ENCODE results near the gene TCF3.
"Not testable (repeated sequence)": the region's sequence is repeated elsewhere in the genome, so short reads cannot be mapped to it uniquely, and the experiment has no call there.

The TCF3 gene

GRCh38 chr19:1672769-1673644, 20.6 kb upstream of the TCF3 start:
- DNase-seq (ENCODE audit: low spot score), result no peak

- DNase-seq (ENCODE audit: low spot score), result no peak
Measured at GRCh38 chr19:1672038-1672768, 19.8 kb upstream of the TCF3 start.

- no peak for DNase-seq (ENCODE audit: low spot score)
Measured at GRCh38 chr19:1671716-1672037, 19.3 kb upstream of the TCF3 start.

- not testable (repeated sequence) for DNase-seq (ENCODE audit: low spot score)
Measured at GRCh38 chr19:1670747-1671146, 18.3 kb upstream of the TCF3 start.

- DNase-seq (ENCODE audit: low spot score), result no peak
Measured at GRCh38 chr19:1668486-1669270, 16.3 kb upstream of the TCF3 start.

GRCh38 chr19:1668048-1668485, 15.7 kb upstream of the TCF3 start:
- DNase-seq (ENCODE audit: low spot score), result no peak

GRCh38 chr19:1665565-1666047, 13.2 kb upstream of the TCF3 start:
- DNase-seq (ENCODE audit: low spot score), result no peak

GRCh38 chr19:1663852-1664251, 11.4 kb upstream of the TCF3 start:
- DNase-seq (ENCODE audit: low spot score), result no peak

- DNase-seq (ENCODE audit: low spot score), result not testable (repeated sequence)
Measured at GRCh38 chr19:1663227-1663626, 10.8 kb upstream of the TCF3 start.

GRCh38 chr19:1661995-1662394, 9.6 kb upstream of the TCF3 start:
- DNase-seq (ENCODE audit: low spot score), result no peak

GRCh38 chr19:1659084-1659427, 6.6 kb upstream of the TCF3 start:
- DNase-seq (ENCODE audit: low spot score), result no peak

- no peak for DNase-seq (ENCODE audit: low spot score)
Measured at GRCh38 chr19:1658150-1659083, 6.0 kb upstream of the TCF3 start.

GRCh38 chr19:1657746-1658145, 5.3 kb upstream of the TCF3 start:
- no peak for DNase-seq (ENCODE audit: low spot score)

GRCh38 chr19:1656988-1657536, 4.6 kb upstream of the TCF3 start:
- DNase-seq (ENCODE audit: low spot score), result no peak

GRCh38 chr19:1655987-1656608, 3.7 kb upstream of the TCF3 start:
- DNase-seq (ENCODE audit: low spot score), result no peak

- no peak for DNase-seq (ENCODE audit: low spot score)
Measured at GRCh38 chr19:1655131-1655981, 2.9 kb upstream of the TCF3 start.

GRCh38 chr19:1654178-1654792, 1.9 kb upstream of the TCF3 start:
- no peak for DNase-seq (ENCODE audit: low spot score)

- DNase-seq (ENCODE audit: low spot score), result no peak
Measured at GRCh38 chr19:1653300-1653628, 849 bp upstream of the TCF3 start.

GRCh38 chr19:1651568-1652291, 685 bp downstream of the TCF3 start:
- no peak for DNase-seq (ENCODE audit: low spot score)
